Progenitor cell of endocrine pancreas (in vitro differentiated cells): Measurements from ENCODE around the gene LDLRAD1. TPM values are rescaled to one million over a fixed set of nuclear protein-coding genes. Genes with fewer than 3 reads are reported as not detected.
"Not testable (repeated sequence)": the region's sequence is repeated elsewhere in the genome, so short reads cannot be mapped to it uniquely, and the experiment has no call there.

Source experiments
- DNase-seq: peaks from one replicate; pipeline ENCODE4 v3.0.0; 2021; ENCODE audit warnings: low spot score; ENCODE audit not compliant: unreplicated experiment
- H3K27ac Mint-ChIP-seq: 2 replicates; pipeline ENCODE4 v1.8.0; 2021; ENCODE audit warnings: mild to moderate bottlenecking, moderate library complexity, mixed read lengths
- H3K27me3 Mint-ChIP-seq: 2 replicates; pipeline ENCODE4 v1.8.0; 2021; ENCODE audit warnings: mixed read lengths
- H3K36me3 Mint-ChIP-seq: 2 replicates; pipeline ENCODE4 v1.8.0; 2022; ENCODE audit warnings: mixed read lengths; ENCODE audit not compliant: insufficient read depth
- H3K4me1 Mint-ChIP-seq: 2 replicates; pipeline ENCODE4 v1.8.0; 2021; ENCODE audit warnings: low read depth, mixed read lengths
- H3K4me3 Mint-ChIP-seq: 2 replicates; pipeline ENCODE4 v1.8.0; 2021; ENCODE audit warnings: low read depth, mild to moderate bottlenecking, moderate library complexity, mixed read lengths
- H3K9me3 Mint-ChIP-seq: 2 replicates; pipeline ENCODE4 v1.8.0; 2021; ENCODE audit warnings: low read depth, mixed read lengths
- total RNA-seq: library from RNA; stranded (reverse); gene quantifications from 2 replicates; pipeline ENCODE4 v1.2.1, GENCODE V29; 2021
- TF ChIP-seq, protein P1 (sequence below): fragments of 200-600 bp; sonication (generic); IDR thresholded peaks from one replicate; pipeline ENCODE4 v1.5.0; 2021; ENCODE audit warnings: antibody characterized with exemption, mild to moderate bottlenecking; ENCODE audit not compliant: unreplicated experiment

LDLRAD1 gene
- total RNA-seq, 1 donor from 2014 or later: 0.84 TPM

DNA sequence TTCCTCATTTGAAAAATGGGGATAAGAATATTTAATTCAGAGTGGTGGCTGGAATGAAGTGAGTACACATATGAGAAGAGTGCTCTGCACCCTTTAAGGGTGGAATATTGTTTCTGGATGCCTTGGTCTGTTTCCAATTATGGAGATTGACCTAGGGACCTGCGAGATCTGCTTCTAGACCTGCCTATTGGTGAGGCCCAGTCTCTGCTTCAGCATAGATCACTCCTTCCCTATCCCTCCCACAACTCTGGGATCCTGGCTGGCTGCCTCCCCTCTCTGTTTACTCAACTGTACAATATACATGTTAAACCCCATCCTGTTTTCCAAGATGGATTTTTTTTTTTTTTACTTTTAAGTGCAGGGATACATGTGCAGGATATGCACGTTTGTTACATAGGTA lies 6.4 kb upstream of the LDLRAD1 start:
- Mint-ChIP-seq H3K9me3 (no peaks in the 10 kb centered on the region), H3K4me3 (no peak overlapping the region), H3K36me3 (peaks cover 2% of the 10 kb centered on the region), H3K27ac (no peak overlapping the region), H3K27me3 (no peaks in the 10 kb centered on the region), H3K4me1 (peaks cover 16% of the 10 kb centered on the region)
- TF ChIP-seq, protein P1, sequence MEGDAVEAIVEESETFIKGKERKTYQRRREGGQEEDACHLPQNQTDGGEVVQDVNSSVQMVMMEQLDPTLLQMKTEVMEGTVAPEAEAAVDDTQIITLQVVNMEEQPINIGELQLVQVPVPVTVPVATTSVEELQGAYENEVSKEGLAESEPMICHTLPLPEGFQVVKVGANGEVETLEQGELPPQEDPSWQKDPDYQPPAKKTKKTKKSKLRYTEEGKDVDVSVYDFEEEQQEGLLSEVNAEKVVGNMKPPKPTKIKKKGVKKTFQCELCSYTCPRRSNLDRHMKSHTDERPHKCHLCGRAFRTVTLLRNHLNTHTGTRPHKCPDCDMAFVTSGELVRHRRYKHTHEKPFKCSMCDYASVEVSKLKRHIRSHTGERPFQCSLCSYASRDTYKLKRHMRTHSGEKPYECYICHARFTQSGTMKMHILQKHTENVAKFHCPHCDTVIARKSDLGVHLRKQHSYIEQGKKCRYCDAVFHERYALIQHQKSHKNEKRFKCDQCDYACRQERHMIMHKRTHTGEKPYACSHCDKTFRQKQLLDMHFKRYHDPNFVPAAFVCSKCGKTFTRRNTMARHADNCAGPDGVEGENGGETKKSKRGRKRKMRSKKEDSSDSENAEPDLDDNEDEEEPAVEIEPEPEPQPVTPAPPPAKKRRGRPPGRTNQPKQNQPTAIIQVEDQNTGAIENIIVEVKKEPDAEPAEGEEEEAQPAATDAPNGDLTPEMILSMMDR: no peak
- no peak for DNase-seq

DNA sequence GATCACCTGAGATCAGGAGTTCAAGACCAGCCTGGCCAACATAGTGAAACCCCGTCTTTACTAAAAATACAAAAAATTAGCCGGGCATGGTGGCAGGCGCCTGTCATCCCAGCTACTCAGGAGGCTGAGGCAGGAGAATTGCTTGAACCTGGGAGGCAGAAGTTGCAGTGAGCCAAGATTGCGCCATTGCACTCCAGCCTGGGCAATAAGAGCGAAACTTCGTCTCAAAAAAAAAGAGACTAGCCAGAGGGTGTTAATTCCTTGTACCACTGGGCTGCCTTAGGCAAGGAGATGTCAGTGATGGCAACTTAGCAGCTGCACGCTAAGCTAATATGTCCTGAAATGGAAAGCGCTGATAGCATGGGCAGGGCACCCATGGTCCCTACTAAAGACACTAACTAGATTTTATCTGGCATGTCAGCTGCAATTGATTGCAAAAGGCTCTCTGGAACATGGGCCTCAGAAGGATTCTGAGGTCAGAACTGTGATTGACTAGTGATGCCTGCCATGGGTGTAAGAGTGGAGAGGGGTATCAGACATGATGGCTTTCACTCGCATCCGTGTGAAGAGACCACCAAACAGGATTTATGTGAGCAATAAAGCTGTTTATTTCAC lies 1.7 kb upstream of the LDLRAD1 start:
- not testable (repeated sequence) for H3K9me3 Mint-ChIP-seq, H3K4me1 Mint-ChIP-seq, H3K27me3 Mint-ChIP-seq, DNase-seq, H3K36me3 Mint-ChIP-seq, H3K4me3 Mint-ChIP-seq, H3K27ac Mint-ChIP-seq

DNA sequence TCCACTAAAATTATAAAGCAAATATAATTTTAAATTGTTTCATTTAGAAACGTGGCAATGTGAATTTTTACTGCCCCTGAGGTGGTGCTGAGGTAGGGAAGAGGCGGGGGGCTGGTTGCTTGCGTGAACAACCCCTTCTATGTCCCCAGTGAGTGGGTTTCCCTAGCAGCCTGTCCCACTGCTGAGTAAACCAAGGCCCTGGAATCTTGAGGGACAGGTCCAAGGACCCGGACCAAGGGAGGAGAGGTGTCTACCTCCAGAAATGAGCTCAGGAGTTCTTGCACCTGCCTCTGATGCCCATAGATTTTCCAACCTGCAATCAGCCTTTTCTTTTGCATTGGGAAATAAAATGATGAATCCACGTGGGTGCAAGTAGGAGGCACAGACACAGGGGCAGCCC lies 649 bp upstream of the LDLRAD1 start:
- Mint-ChIP-seq H3K9me3 (no peaks in the 10 kb centered on the region), H3K4me3 (no peak overlapping the region), H3K27me3 (peaks cover 7% of the 10 kb centered on the region), H3K36me3 (no peaks in the 10 kb centered on the region), H3K4me1 (peaks cover 6% of the 10 kb centered on the region), H3K27ac (no peak overlapping the region)
- DNase-seq: no peak
- TF ChIP-seq, protein P1: no peak

DNA sequence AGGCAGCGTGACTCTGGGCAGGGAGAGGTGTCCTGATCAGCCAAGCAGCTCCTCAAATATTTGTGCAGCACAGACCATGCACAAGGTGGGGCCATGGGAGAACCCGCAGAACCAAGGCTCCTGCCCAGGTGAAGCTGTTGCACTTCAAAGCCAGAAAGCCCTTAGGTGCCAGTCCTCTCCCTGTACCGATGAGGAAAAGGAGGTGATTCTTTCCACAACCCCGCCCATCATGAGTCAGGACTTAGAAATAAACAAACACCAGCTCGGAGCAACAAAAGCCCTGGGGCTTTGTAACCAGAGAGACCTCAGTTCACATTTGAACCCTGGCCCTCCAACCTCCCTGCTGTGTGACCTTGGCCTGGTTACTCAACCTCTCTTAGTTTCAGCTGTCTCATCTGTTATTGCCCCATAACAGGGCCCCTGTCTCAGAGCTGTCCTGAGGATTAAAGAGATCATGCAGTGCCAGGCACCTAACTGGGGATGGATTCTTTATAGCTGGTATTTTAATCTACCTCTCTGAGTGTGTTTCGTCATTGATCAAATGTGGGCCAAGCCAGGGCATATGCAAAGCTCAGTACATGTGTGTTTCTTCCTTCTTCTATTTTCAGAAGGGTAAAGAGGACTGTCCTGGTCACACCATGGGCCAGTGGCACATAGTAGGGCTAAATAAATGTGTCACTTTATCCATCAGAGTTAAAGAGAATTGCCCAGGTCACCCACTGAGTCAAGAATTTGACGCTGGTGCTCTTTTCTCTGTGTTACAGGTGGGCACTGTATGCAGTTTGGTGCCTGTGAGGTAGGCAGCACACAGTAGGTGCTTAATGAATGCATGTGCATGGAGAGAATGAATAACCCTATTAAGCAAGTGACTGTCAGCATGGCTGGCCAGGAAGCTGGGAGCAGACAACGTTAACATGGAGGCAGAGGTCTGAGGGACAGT lies 1.4 kb downstream of the LDLRAD1 start:
- peak overlapping the region; percentile 90 for H3K27ac Mint-ChIP-seq
- TF ChIP-seq, protein P1: no peak
- DNase-seq: no peak
- H3K4me1 Mint-ChIP-seq: peaks cover 8% of the 10 kb centered on the region
- no peak overlapping the region for H3K4me3 Mint-ChIP-seq
- no peaks in the 10 kb centered on the region for H3K36me3 Mint-ChIP-seq
- no peaks in the 10 kb centered on the region for H3K9me3 Mint-ChIP-seq
- peaks cover 7% of the 10 kb centered on the region for H3K27me3 Mint-ChIP-seq

DNA sequence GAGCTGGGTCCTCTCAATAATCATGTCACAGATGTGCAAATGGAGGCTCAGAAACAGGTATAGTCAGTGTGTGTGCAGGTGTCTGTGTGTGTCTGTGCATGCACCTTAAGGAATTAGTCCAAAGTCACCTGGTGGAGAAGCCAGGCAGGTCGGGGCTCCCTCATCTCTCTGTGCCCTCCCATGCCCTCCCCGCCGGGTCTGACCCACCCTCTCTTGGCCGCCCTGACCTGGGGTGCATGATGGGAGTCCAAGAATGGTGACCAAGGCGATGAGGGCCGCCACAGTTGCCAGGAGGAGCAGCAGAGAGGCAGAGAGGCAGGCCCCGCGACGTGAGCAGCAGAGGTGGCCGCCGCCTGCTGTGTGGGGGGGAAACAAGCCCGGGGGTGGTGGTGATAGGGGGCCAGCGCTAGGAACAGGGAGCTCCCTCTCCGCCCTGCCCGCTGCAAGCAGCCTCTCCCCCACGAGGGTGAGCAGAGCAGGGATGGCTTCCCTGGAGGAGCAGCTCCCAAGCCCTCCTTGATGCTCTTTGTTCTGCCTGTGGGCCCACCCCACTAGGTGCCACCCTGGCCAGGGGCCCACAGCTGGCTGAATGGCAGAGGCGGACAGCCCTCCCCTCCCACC lies 3.9 kb downstream of the LDLRAD1 start:
- no peak overlapping the region for H3K27ac Mint-ChIP-seq
- no peaks in the 10 kb centered on the region for H3K9me3 Mint-ChIP-seq
- no peak for DNase-seq
- H3K4me1 Mint-ChIP-seq: peaks cover 8% of the 10 kb centered on the region
- peaks cover 12% of the 10 kb centered on the region for H3K27me3 Mint-ChIP-seq
- TF ChIP-seq, protein P1: no peak
- H3K4me3 Mint-ChIP-seq: no peak overlapping the region
- no peaks in the 10 kb centered on the region for H3K36me3 Mint-ChIP-seq
